GM21717 (cell line): ENCODE measurements around the gene GLRA2.
"Not testable (repeated sequence)": the region's sequence is repeated elsewhere in the genome, so short reads cannot be mapped to it uniquely, and the experiment has no call there.

ENCODE experiments used
- ATAC-seq: cut with Tn5 transposase; IDR thresholded peaks from one replicate; pipeline ENCODE4 v1.9.1; 2021; ENCODE audit warnings: mild to moderate bottlenecking, moderate library complexity; ENCODE audit not compliant: unreplicated experiment

GLRA2 gene

GRCh38 chrX:14590693-14591424 is 61.5 kb downstream of the GLRA2 start:
- no peak for ATAC-seq

- ATAC-seq, result no peak
These were observed 62.6 kb downstream of the GLRA2 start for GRCh38 chrX:14591976-14592375.

GRCh38 chrX:14594521-14594920 is 65.2 kb downstream of the GLRA2 start:
- ATAC-seq, result no peak

GRCh38 chrX:14598330-14598729 is 69.0 kb downstream of the GLRA2 start:
- ATAC-seq, result no peak

- no peak for ATAC-seq
These were observed 78.2 kb downstream of the GLRA2 start for GRCh38 chrX:14607446-14607985.

- ATAC-seq, result not testable (repeated sequence)
These were observed 83.1 kb downstream of the GLRA2 start for GRCh38 chrX:14612450-14612849.

- no peak for ATAC-seq
These were observed 87.0 kb downstream of the GLRA2 start for GRCh38 chrX:14616301-14616700.

GRCh38 chrX:14616836-14617235 is 87.5 kb downstream of the GLRA2 start:
- no peak for ATAC-seq

GRCh38 chrX:14618177-14618965 is 89.0 kb downstream of the GLRA2 start:
- no peak for ATAC-seq

GRCh38 chrX:14630733-14631132 is 101.4 kb downstream of the GLRA2 start:
- ATAC-seq, result no peak

- no peak for ATAC-seq
These were observed 112.6 kb downstream of the GLRA2 start for GRCh38 chrX:14641681-14642655.

GRCh38 chrX:14660970-14661369 is 131.6 kb downstream of the GLRA2 start:
- ATAC-seq, result no peak

- ATAC-seq, result peak; percentile 79
These were observed 141.5 kb downstream of the GLRA2 start for GRCh38 chrX:14670819-14671218.

- no peak for ATAC-seq
These were observed 143.4 kb downstream of the GLRA2 start for GRCh38 chrX:14672611-14673172.

- no peak for ATAC-seq
These were observed 143.9 kb downstream of the GLRA2 start for GRCh38 chrX:14673236-14673635.

GRCh38 chrX:14673764-14674163 is 144.4 kb downstream of the GLRA2 start:
- ATAC-seq, result peak; percentile 94

GRCh38 chrX:14675500-14675899 is 146.2 kb downstream of the GLRA2 start:
- ATAC-seq, result no peak

- ATAC-seq, result no peak
These were observed 147.1 kb downstream of the GLRA2 start for GRCh38 chrX:14676431-14676830.

- ATAC-seq, result not testable (repeated sequence)
These were observed 159.0 kb downstream of the GLRA2 start for GRCh38 chrX:14688331-14688730.

- ATAC-seq, result no peak
These were observed 161.2 kb downstream of the GLRA2 start for GRCh38 chrX:14690553-14690952.
